WTC11 (cell line): ENCODE measurements around the gene RANBP3. TPM values are rescaled to one million over a fixed set of nuclear protein-coding genes. Genes with fewer than 3 reads are reported as not detected.

Experiments used
- ATAC-seq: fragments of 200-7000 bp; cut with Tn5 transposase; 2 replicates; pipeline ENCODE4 v1.10.0; 2021; ENCODE audit warnings: mild to moderate bottlenecking, moderate library complexity
- CTCF ChIA-PET: fragments of 300-600 bp; sonication (Branson Sonifier 250); formaldehyde crosslinking; loops from one replicate; lab custom pipeline; 2021; ENCODE audit warnings: antibody characterized with exemption; lab: Charles Lee
- POLR2A ChIA-PET: fragments of 350-600 bp; sonication (Branson Sonifier 250); formaldehyde crosslinking; loops from one replicate; lab custom pipeline; 2021; ENCODE audit warnings: antibody characterized with exemption; lab: Charles Lee
- DNase-seq: peaks from one replicate; pipeline ENCODE4 v3.0.0; 2021; ENCODE audit warnings: low spot score
- H3K27ac Mint-ChIP-seq: 2 replicates; pipeline ENCODE4 v1.8.0; 2021; ENCODE audit warnings: mixed read lengths
- H3K27me3 Mint-ChIP-seq: 2 replicates; pipeline ENCODE4 v1.8.0; 2021; ENCODE audit warnings: low read depth, mild to moderate bottlenecking, moderate library complexity, mixed read lengths
- H3K36me3 Mint-ChIP-seq: 2 replicates; pipeline ENCODE4 v1.8.0; 2021; ENCODE audit warnings: mixed read lengths
- H3K4me1 Mint-ChIP-seq: 2 replicates; pipeline ENCODE4 v1.8.0; 2022; ENCODE audit warnings: mixed read lengths
- H3K4me3 Mint-ChIP-seq: 2 replicates; pipeline ENCODE4 v1.8.0; 2021; ENCODE audit warnings: mild to moderate bottlenecking, moderate library complexity, mixed read lengths
- H3K9me3 Mint-ChIP-seq: 2 replicates; pipeline ENCODE4 v1.8.0; 2021; ENCODE audit warnings: mixed read lengths
- AR ChIP-seq: fragments of 250-450 bp; sonication (Bioruptor Pico); IDR thresholded peaks from 2 replicates; pipeline ENCODE4 v1.9.0; 2021; ENCODE audit warnings: mild to moderate bottlenecking
- ELF4 ChIP-seq: sonication (generic); formaldehyde crosslinking; IDR thresholded peaks from 2 replicates; pipeline ENCODE4 v1.8.1; 2022; ENCODE audit warnings: low read depth, mild to moderate bottlenecking, moderate library complexity, missing genetic modification reagents
- ETV6 ChIP-seq: sonication (generic); formaldehyde crosslinking; IDR thresholded peaks from 2 replicates; pipeline ENCODE4 v1.8.1; 2022; ENCODE audit warnings: mild to moderate bottlenecking, missing genetic modification reagents
- HMGXB4 ChIP-seq: sonication (generic); formaldehyde crosslinking; IDR thresholded peaks from 2 replicates; pipeline ENCODE4 v1.8.1; 2023; ENCODE audit warnings: mild to moderate bottlenecking, moderate library complexity, missing genetic modification reagents
- IRF1 ChIP-seq: sonication (generic); formaldehyde crosslinking; IDR thresholded peaks from 2 replicates; pipeline ENCODE4 v1.8.0; 2023; ENCODE audit warnings: missing genetic modification reagents
- IRF2 ChIP-seq: sonication (generic); formaldehyde crosslinking; IDR thresholded peaks from 2 replicates; pipeline ENCODE4 v1.8.0; 2022; ENCODE audit warnings: low read depth, missing genetic modification reagents, borderline replicate concordance
- KAT7 ChIP-seq: sonication (generic); formaldehyde crosslinking; IDR thresholded peaks from 2 replicates; pipeline ENCODE4 v1.8.1; 2023; ENCODE audit warnings: missing genetic modification reagents, mild to moderate bottlenecking, borderline replicate concordance
- MYBL2 ChIP-seq: sonication (generic); formaldehyde crosslinking; IDR thresholded peaks from 2 replicates; pipeline ENCODE4 v1.8.1; 2023; ENCODE audit warnings: mild to moderate bottlenecking, moderate library complexity, missing genetic modification reagents
- NR1H2 ChIP-seq: sonication (generic); formaldehyde crosslinking; IDR thresholded peaks from 2 replicates; pipeline ENCODE4 v1.9.0; 2021; ENCODE audit warnings: mild to moderate bottlenecking, moderate library complexity, missing genetic modification reagents
- OVOL2 ChIP-seq: fragments of 250-450 bp; sonication (Bioruptor Pico); IDR thresholded peaks from 2 replicates; pipeline ENCODE4 v1.9.0; 2021; ENCODE audit warnings: mild to moderate bottlenecking, borderline replicate concordance
- PRDM15 ChIP-seq: sonication (generic); formaldehyde crosslinking; IDR thresholded peaks from 2 replicates; pipeline ENCODE4 v1.8.0; 2022; ENCODE audit warnings: missing genetic modification reagents
- SMAD3 ChIP-seq: sonication (generic); formaldehyde crosslinking; IDR thresholded peaks from 2 replicates; pipeline ENCODE4 v1.8.0; 2022; ENCODE audit warnings: missing genetic modification reagents, mild to moderate bottlenecking, borderline replicate concordance
- SOX15 ChIP-seq: fragments of 250-450 bp; sonication (Bioruptor Pico); IDR thresholded peaks from 2 replicates; pipeline ENCODE4 v1.9.0; 2021; ENCODE audit warnings: mild to moderate bottlenecking
- STAT6 ChIP-seq: sonication (generic); formaldehyde crosslinking; conservative IDR thresholded peaks from 2 replicates; pipeline ENCODE4 v1.8.1; 2023; ENCODE audit warnings: mild to moderate bottlenecking, low read depth, missing genetic modification reagents, moderate library complexity
- TEAD4 ChIP-seq: sonication (generic); formaldehyde crosslinking; IDR thresholded peaks from 2 replicates; pipeline ENCODE4 v1.8.0; 2022; ENCODE audit warnings: mild to moderate bottlenecking, missing genetic modification reagents
- ZNF121 ChIP-seq: sonication (generic); formaldehyde crosslinking; IDR thresholded peaks from 2 replicates; pipeline ENCODE4 v1.8.0; 2023; ENCODE audit warnings: missing genetic modification reagents
- ZNF423 ChIP-seq: fragments of 250-450 bp; sonication (Bioruptor Pico); IDR thresholded peaks from 2 replicates; pipeline ENCODE4 v2.1.2; 2022; ENCODE audit warnings: mild to moderate bottlenecking, moderate library complexity
- ZNF425 ChIP-seq: fragments of 250-450 bp; sonication (Bioruptor Pico); conservative IDR thresholded peaks from 2 replicates; pipeline ENCODE4 v1.9.0; 2021; ENCODE audit warnings: mild to moderate bottlenecking
- total RNA-seq: library from RNA; stranded (reverse); gene quantifications from 3 replicates; pipeline ENCODE4 v1.2.3, GENCODE V29; 2021

RANBP3 gene
- total RNA-seq, 1 experiment from 2014 or later = 76.3 TPM

GRCh38 chr19:5947435-5947834 lies 30.5 kb downstream of the RANBP3 start:
- ChIA-PET POLR2A (interaction anchor here (0.6 to 1.6 kb wide), 3 partner anchors 43 to 143 kb away, joined by 4 to 6 read pairs (median 5); partner anchors contain the start of gene VMAC), CTCF (interaction anchor here (0.7 to 9.0 kb wide), 6 partner anchors 12 to 318 kb away, joined by 3 to 95 read pairs (median 4); no protein-coding TSS in a partner anchor)
- no peak overlapping the region for H3K4me3 Mint-ChIP-seq
- H3K27me3 Mint-ChIP-seq = no peaks in the 10 kb centered on the region; the same call in 1 of the 2 replicates
- no peak for TF ChIP-seq TEAD4 (CRISPR knock-in tag)
- TF ChIP-seq HMGXB4 (CRISPR knock-in tag) = no peak
- TF ChIP-seq PRDM15 (CRISPR knock-in tag) = no peak
- no peaks in the 10 kb centered on the region for H3K9me3 Mint-ChIP-seq
- ATAC-seq = no peak
- no peak for DNase-seq
- peak overlapping the region; percentile 91; the same call in 1 of the 2 replicates for H3K27ac Mint-ChIP-seq
- peaks cover 6% of the 10 kb centered on the region; the same call in 1 of the 2 replicates for H3K36me3 Mint-ChIP-seq
- H3K4me1 Mint-ChIP-seq = peaks cover 57% of the 10 kb centered on the region

GRCh38 chr19:5943623-5944022 lies 34.3 kb downstream of the RANBP3 start:
- Mint-ChIP-seq H3K27me3 (no peaks in the 10 kb centered on the region), H3K9me3 (no peaks in the 10 kb centered on the region), H3K4me1 (peaks cover 19% of the 10 kb centered on the region), H3K27ac (peak overlapping the region; percentile 57; the same call in 1 of the 2 replicates), H3K36me3 (peaks cover 26% of the 10 kb centered on the region), H3K4me3 (no peak overlapping the region)
- ChIA-PET CTCF (interaction anchor here (0.8 to 1.7 kb wide), 4 partner anchors 24 to 140 kb away, joined by 4 to 8 read pairs (median 4); no protein-coding TSS in a partner anchor), POLR2A (no interaction called here)
- TF ChIP-seq SMAD3 = no peak
- no peak for TF ChIP-seq IRF1
- no peak for TF ChIP-seq ZNF425 (CRISPR knock-in tag)
- no peak for TF ChIP-seq ETV6 (CRISPR knock-in tag)
- no peak for TF ChIP-seq STAT6
- TF ChIP-seq AR = no peak
- no peak for TF ChIP-seq KAT7 (CRISPR knock-in tag)
- TF ChIP-seq SOX15 (CRISPR knock-in tag) = no peak
- no peak for TF ChIP-seq ELF4
- TF ChIP-seq ZNF423 = no peak
- no peak for TF ChIP-seq ZNF121 (CRISPR knock-in tag)
- no peak for TF ChIP-seq OVOL2 (CRISPR knock-in tag)
- no peak for TF ChIP-seq IRF2 (CRISPR knock-in tag)
- no peak for TF ChIP-seq MYBL2
- no peak for TF ChIP-seq NR1H2 (CRISPR knock-in tag)
- DNase-seq = no peak
- ATAC-seq = no peak
